Subcutaneous abdominal adipose tissue (tissue), 5 donors: ENCODE results near the gene GUCA1A.

ENCODE experiments used
- H3K27ac ChIP-seq: one replicate; pipeline ENCODE4 v1.7.0; 2013; ENCODE audit warnings: low read depth, mild to moderate bottlenecking, inconsistent platforms, low read length, moderate library complexity
- H3K27me3 ChIP-seq, 5 donors: one replicate each; pipeline ENCODE4 v1.7.0; 2013; ENCODE audit warnings: low read length in 5 of 5, inconsistent platforms in 1 of 5; ENCODE audit not compliant: control insufficient read depth in 5 of 5, insufficient read depth in 4 of 5
- H3K36me3 ChIP-seq, 5 donors: one replicate each; pipeline ENCODE4 v1.7.0; 2013; ENCODE audit warnings: low read length in 5 of 5; ENCODE audit not compliant: control insufficient read depth in 5 of 5, insufficient read depth in 5 of 5
- H3K4me1 ChIP-seq, 5 donors: one replicate each; pipeline ENCODE4 v1.7.0; 2013; ENCODE audit warnings: low read length in 5 of 5, mild to moderate bottlenecking in 3 of 5, moderate library complexity in 1 of 5; ENCODE audit not compliant: control insufficient read depth in 5 of 5, insufficient read depth in 5 of 5
- H3K4me3 ChIP-seq, 5 donors: one replicate each; pipeline ENCODE4 v1.7.0; 2013; ENCODE audit warnings: low read length in 5 of 5, low read depth in 1 of 5
- H3K9ac ChIP-seq, 5 donors: one replicate each; pipeline ENCODE4 v1.7.0; 2013; ENCODE audit warnings: low read length in 5 of 5, mild to moderate bottlenecking in 4 of 5, moderate library complexity in 3 of 5
- H3K9me3 ChIP-seq, 5 donors: one replicate each; pipeline ENCODE4 v1.7.0; 2013; ENCODE audit warnings: low read length in 5 of 5; ENCODE audit not compliant: control insufficient read depth in 5 of 5
- donor health status: healthy.
- donor health status: healthy.
- donor health status: healthy.
- donor health status: healthy.
- donor health status: healthy.

GUCA1A gene

GRCh38 chr6:42156638-42157037 lies 16.5 kb upstream of the GUCA1A start:
- no peak overlapping the region for H3K9ac ChIP-seq

GRCh38 chr6:42158011-42158410 lies 15.2 kb upstream of the GUCA1A start:
- Histone ChIP-seq H3K27ac (no peak overlapping the region), H3K27me3 (peaks cover 0 to 9% (median 6%) of the 10 kb centered on the region in 5 donors), H3K4me3 (no peak overlapping the region), H3K36me3 (no peaks in the 10 kb centered on the region), H3K9ac (no peak overlapping the region), H3K4me1 (peaks cover 0 to 2% (median 0%) of the 10 kb centered on the region in 5 donors), H3K9me3 (no peaks in the 10 kb centered on the region)

More at GRCh38 chr6:42156638-42157037, 16.5 kb upstream of the GUCA1A start:
- no peak overlapping the region for H3K27ac ChIP-seq
- H3K27me3 ChIP-seq = peaks cover 0 to 9% (median 6%) of the 10 kb centered on the region in 5 donors
- peaks cover 0 to 2% (median 0%) of the 10 kb centered on the region in 5 donors for H3K4me1 ChIP-seq
- no peaks in the 10 kb centered on the region for H3K36me3 ChIP-seq
- H3K4me3 ChIP-seq = no peak overlapping the region
- H3K9me3 ChIP-seq = no peaks in the 10 kb centered on the region

GRCh38 chr6:42158631-42159030 lies 14.5 kb upstream of the GUCA1A start:
- Histone ChIP-seq H3K4me1 (peaks cover 0 to 2% (median 0%) of the 10 kb centered on the region in 5 donors), H3K9me3 (no peaks in the 10 kb centered on the region), H3K4me3 (no peak overlapping the region), H3K36me3 (no peaks in the 10 kb centered on the region), H3K27ac (no peak overlapping the region), H3K27me3 (peaks cover 0 to 12% (median 9%) of the 10 kb centered on the region in 5 donors), H3K9ac (no peak overlapping the region)

DNA sequence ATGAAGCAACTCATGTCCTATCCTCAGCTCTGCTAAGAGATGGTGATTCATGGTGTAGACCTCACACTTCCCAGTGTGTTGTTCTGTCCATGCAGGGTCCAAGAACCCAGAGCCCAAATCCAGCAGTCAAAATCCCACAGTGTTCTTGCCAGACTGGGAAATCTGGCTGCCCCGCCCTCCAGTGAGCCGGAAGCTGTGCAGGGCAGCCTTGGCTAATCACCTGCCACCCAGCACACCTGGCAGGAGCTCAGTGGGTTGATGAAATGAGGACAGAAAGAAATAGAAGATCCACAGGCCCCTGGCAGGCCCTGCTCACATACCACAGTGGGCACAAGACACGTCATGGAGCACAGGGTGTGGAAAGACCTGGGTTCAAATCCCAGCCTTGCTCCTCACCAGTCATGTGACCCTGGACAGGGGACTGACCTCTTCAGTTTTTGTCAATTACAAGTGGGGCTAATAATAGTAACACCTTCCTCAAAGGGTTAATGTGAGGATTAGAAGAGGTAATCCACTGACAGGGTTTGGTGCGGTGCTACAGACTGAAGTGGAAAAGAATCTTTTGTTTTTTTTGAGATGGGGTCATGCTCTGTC lies 13.6 kb upstream of the GUCA1A start:
- no peaks in the 10 kb centered on the region for H3K36me3 ChIP-seq
- peaks cover 0 to 12% (median 9%) of the 10 kb centered on the region in 5 donors for H3K27me3 ChIP-seq
- no peak overlapping the region for H3K9ac ChIP-seq
- H3K4me1 ChIP-seq = peaks cover 0 to 2% (median 0%) of the 10 kb centered on the region in 5 donors
- no peak overlapping the region for H3K27ac ChIP-seq
- no peaks in the 10 kb centered on the region for H3K9me3 ChIP-seq
- H3K4me3 ChIP-seq = no peak overlapping the region

- no peaks in the 10 kb centered on the region for H3K36me3 ChIP-seq
Measured at GRCh38 chr6:42162384-42162783, 10.8 kb upstream of the GUCA1A start.

DNA sequence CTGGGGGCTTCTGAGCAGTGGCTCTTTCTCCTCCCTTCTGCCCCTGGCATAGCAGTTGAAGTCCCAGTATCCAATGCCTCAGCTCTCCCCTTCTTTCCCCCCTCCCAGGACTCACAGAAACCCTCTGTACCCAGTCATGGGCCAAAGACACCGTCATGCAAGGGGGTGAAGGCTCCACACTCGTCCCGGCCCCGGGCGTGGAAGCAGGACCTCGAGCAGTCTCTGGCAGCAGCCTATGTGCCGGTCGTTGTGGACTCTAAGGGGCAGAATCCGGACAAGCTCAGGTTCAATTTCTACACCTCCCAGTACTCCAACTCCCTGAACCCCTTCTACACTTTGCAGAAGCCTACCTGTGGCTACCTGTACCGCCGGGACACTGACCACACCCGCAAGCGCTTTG lies 10.4 kb upstream of the GUCA1A start:
- Histone ChIP-seq H3K9ac (no peak overlapping the region), H3K27ac (no peak overlapping the region), H3K27me3 (peaks cover 0 to 12% (median 9%) of the 10 kb centered on the region in 5 donors), H3K4me3 (no peak overlapping the region), H3K4me1 (peaks cover 0 to 2% (median 0%) of the 10 kb centered on the region in 5 donors), H3K9me3 (no peaks in the 10 kb centered on the region), H3K36me3 (no peaks in the 10 kb centered on the region)

More at GRCh38 chr6:42162384-42162783, 10.8 kb upstream of the GUCA1A start:
- Histone ChIP-seq H3K9me3 (no peaks in the 10 kb centered on the region), H3K27ac (no peak overlapping the region), H3K4me1 (peaks cover 0 to 2% (median 0%) of the 10 kb centered on the region in 5 donors), H3K4me3 (no peak overlapping the region), H3K27me3 (peaks cover 0 to 12% (median 9%) of the 10 kb centered on the region in 5 donors), H3K9ac (no peak overlapping the region)

DNA sequence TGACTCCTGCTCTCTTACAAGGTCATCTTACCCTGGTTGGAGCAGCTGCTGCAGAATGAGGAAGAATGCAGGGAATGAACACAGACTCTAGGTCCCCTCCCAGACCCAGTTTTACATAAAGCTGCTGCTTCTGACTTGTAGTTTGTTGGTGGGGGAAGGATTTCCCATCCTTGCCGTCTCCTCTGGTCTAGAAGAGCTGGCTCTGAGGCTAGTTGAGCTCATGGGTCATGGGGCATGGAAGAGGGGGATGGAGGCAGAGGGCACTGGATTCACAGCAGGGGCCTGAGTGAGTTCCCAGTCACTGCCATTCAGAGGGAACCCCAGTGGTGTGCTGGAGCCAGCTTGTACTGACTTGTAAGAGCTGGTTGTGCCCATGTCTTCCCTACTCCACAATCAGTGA lies 9.2 kb upstream of the GUCA1A start:
- H3K9me3 ChIP-seq = no peaks in the 10 kb centered on the region
- H3K36me3 ChIP-seq = no peaks in the 10 kb centered on the region
- H3K9ac ChIP-seq = no peak overlapping the region
- H3K4me1 ChIP-seq = no peaks in the 10 kb centered on the region
- H3K27ac ChIP-seq = no peak overlapping the region
- no peak overlapping the region for H3K4me3 ChIP-seq
- H3K27me3 ChIP-seq = peaks cover 0 to 12% (median 3%) of the 10 kb centered on the region in 5 donors

DNA sequence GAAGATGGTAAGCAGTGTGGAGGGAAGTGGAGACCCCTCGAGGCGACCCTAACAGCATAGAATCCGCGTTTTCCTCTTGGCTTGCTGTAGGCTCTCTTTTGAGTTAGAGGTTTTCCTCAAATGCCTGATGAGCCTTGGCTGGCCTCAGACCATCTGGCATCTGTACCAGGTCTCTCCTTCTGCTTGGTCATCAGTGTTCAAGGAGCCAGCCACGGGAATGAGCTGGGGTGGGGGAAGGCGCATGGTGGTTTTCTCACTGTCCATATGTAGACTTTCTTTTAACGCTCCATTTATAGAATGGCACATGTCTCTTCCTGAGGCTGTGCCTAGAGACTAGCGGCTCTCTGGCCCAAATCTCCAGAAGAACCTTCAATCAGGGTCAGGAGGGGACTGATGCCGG lies 8.1 kb upstream of the GUCA1A start:
- H3K9me3 ChIP-seq = no peaks in the 10 kb centered on the region
- H3K4me1 ChIP-seq = peaks cover 0 to 1% (median 0%) of the 10 kb centered on the region in 5 donors
- H3K27me3 ChIP-seq = peaks cover 0 to 10% (median 0%) of the 10 kb centered on the region in 5 donors
- H3K9ac ChIP-seq = no peak overlapping the region
- H3K4me3 ChIP-seq = no peak overlapping the region
- H3K27ac ChIP-seq = no peak overlapping the region
- no peaks in the 10 kb centered on the region for H3K36me3 ChIP-seq

GRCh38 chr6:42166444-42167141 lies 6.6 kb upstream of the GUCA1A start:
- Histone ChIP-seq H3K9ac (no peak overlapping the region), H3K27ac (no peak overlapping the region), H3K4me1 (peaks cover 0 to 7% (median 0%) of the 10 kb centered on the region in 5 donors), H3K9me3 (no peaks in the 10 kb centered on the region), H3K4me3 (no peak overlapping the region), H3K36me3 (no peaks in the 10 kb centered on the region), H3K27me3 (peaks cover 0 to 6% (median 0%) of the 10 kb centered on the region in 5 donors)

GRCh38 chr6:42168650-42169049 lies 4.5 kb upstream of the GUCA1A start:
- Histone ChIP-seq H3K36me3 (no peaks in the 10 kb centered on the region), H3K9me3 (no peaks in the 10 kb centered on the region), H3K27me3 (no peaks in the 10 kb centered on the region), H3K27ac (no peak overlapping the region), H3K4me1 (peaks cover 0 to 7% (median 0%) of the 10 kb centered on the region in 5 donors), H3K4me3 (no peak overlapping the region), H3K9ac (no peak overlapping the region)
